Chondrocyte (in vitro differentiated cells): ENCODE measurements around the gene PGLYRP2. TPM values are rescaled to one million over a fixed set of nuclear protein-coding genes. Genes with fewer than 3 reads are reported as not detected.
A peak's percentile ranks its signal among the peaks of the same experiment; 100 is the strongest.

Experiments
- DNase-seq: peaks from one replicate; pipeline ENCODE4 v3.0.0; 2021; ENCODE audit warnings: mixed read lengths, low spot score
- H3K27ac Mint-ChIP-seq: one replicate; pipeline ENCODE4 v1.8.0; 2021; ENCODE audit warnings: mild to moderate bottlenecking, moderate library complexity, mixed read lengths; ENCODE audit not compliant: unreplicated experiment
- H3K27me3 Mint-ChIP-seq: 2 replicates; pipeline ENCODE4 v1.8.0; 2021; ENCODE audit warnings: low read depth, mixed read lengths
- H3K36me3 Mint-ChIP-seq: 2 replicates; pipeline ENCODE4 v1.8.0; 2021; ENCODE audit warnings: low read depth, mixed read lengths
- H3K4me1 Mint-ChIP-seq: 2 replicates; pipeline ENCODE4 v1.8.0; 2021; ENCODE audit warnings: low read depth, mild to moderate bottlenecking, mixed read lengths
- H3K4me3 Mint-ChIP-seq: one replicate; pipeline ENCODE4 v1.8.0; 2021; ENCODE audit warnings: mild to moderate bottlenecking, moderate library complexity, mixed read lengths; ENCODE audit not compliant: unreplicated experiment
- H3K9me3 Mint-ChIP-seq: 2 replicates; pipeline ENCODE4 v1.8.0; 2021; ENCODE audit warnings: low read depth, mixed read lengths
- CTCF ChIP-seq: fragments of 200-600 bp; sonication (generic); IDR thresholded peaks from 2 replicates; pipeline ENCODE4 v1.5.0; 2021; ENCODE audit warnings: antibody characterized with exemption, mild to moderate bottlenecking, moderate library complexity
- total RNA-seq: library from RNA; stranded (reverse); gene quantifications from 3 replicates; pipeline ENCODE4 v1.2.1, GENCODE V29; 2021

The PGLYRP2 gene
- total RNA-seq, 1 donor from 2014 or later: not detected

- peaks cover 30% of the 10 kb centered on the region for H3K27me3 Mint-ChIP-seq
- no peak within 1 kb of the TSS for H3K27ac Mint-ChIP-seq
- TF ChIP-seq CTCF: no peak
Observed at GRCh38 chr19:15464394-15465385, 14.6 kb downstream of the PGLYRP2 start, which contains the start of gene RASAL3. Gene RASAL3 (minus strand): TSS chr19:15464544. CDS start chr19:15464358, 186 bp downstream.

GRCh38 chr19:15463861-15464371, 15.4 kb downstream of the PGLYRP2 start:
- Mint-ChIP-seq H3K27ac (no peak overlapping the region), H3K36me3 (no peaks in the 10 kb centered on the region), H3K27me3 (peaks cover 24% of the 10 kb centered on the region), H3K9me3 (no peaks in the 10 kb centered on the region), H3K4me1 (peaks cover 4% of the 10 kb centered on the region), H3K4me3 (no peak overlapping the region)
- DNase-seq: no peak
- no peak for TF ChIP-seq CTCF

More at GRCh38 chr19:15464394-15465385, 14.6 kb downstream of the PGLYRP2 start, which contains the start of gene RASAL3:
- peaks cover 9% of the 10 kb centered on the region for H3K4me1 Mint-ChIP-seq
- H3K9me3 Mint-ChIP-seq: no peaks in the 10 kb centered on the region
- no peak for DNase-seq
- H3K4me3 Mint-ChIP-seq: no peak within 1 kb of the TSS
- H3K36me3 Mint-ChIP-seq: no peaks in the 10 kb centered on the region

- H3K4me3 Mint-ChIP-seq: no peak overlapping the region
- peaks cover 21% of the 10 kb centered on the region for H3K27me3 Mint-ChIP-seq
- no peak for TF ChIP-seq CTCF
- H3K4me1 Mint-ChIP-seq: peaks cover under 1% of the 10 kb centered on the region
- DNase-seq: no peak
- no peak overlapping the region for H3K27ac Mint-ChIP-seq
- H3K36me3 Mint-ChIP-seq: no peaks in the 10 kb centered on the region
- no peaks in the 10 kb centered on the region for H3K9me3 Mint-ChIP-seq
Observed at GRCh38 chr19:15461694-15462093, 17.6 kb downstream of the PGLYRP2 start.

GRCh38 chr19:15457701-15458484, 21.4 kb downstream of the PGLYRP2 start:
- Mint-ChIP-seq H3K27me3 (peaks cover 38% of the 10 kb centered on the region), H3K4me3 (peak overlapping the region; percentile 16), H3K4me1 (peaks cover 3% of the 10 kb centered on the region), H3K9me3 (no peaks in the 10 kb centered on the region), H3K36me3 (no peaks in the 10 kb centered on the region), H3K27ac (no peak overlapping the region)
- DNase-seq: peak; percentile 82
- TF ChIP-seq CTCF: no peak
